SK-N-SH treated with all-trans-retinoic acid at 6 μM for 48 hours (cell line): ENCODE data around the gene IFNA6.

Experiments
- ATAC-seq: fragments of 200-7000 bp; cut with Tn5 transposase; 3 replicates; pipeline ENCODE4 v1.9.1; 2020; ENCODE audit warnings: mild to moderate bottlenecking, moderate library complexity
- ARNTL ChIP-seq: fragments of 450-650 bp; formaldehyde crosslinking; IDR thresholded peaks from 2 replicates; pipeline ENCODE4 v1.5.0; 2020; ENCODE audit warnings: low read depth, mild to moderate bottlenecking, moderate library complexity, borderline replicate concordance
- BACH2 ChIP-seq: fragments of 250-450 bp; sonication (Bioruptor Pico); IDR thresholded peaks from 2 replicates; pipeline ENCODE4 v1.9.0; 2021; ENCODE audit warnings: mild to moderate bottlenecking, borderline replicate concordance
- CREB5 ChIP-seq: fragments of 250-450 bp; sonication (Bioruptor Pico); IDR thresholded peaks from 2 replicates; pipeline ENCODE4 v1.5.1; 2020; ENCODE audit warnings: low read depth, mild to moderate bottlenecking, moderate library complexity
- CSRNP3 ChIP-seq: fragments of 250-450 bp; sonication (Bioruptor Pico); IDR thresholded peaks from 2 replicates; pipeline ENCODE4 v1.5.1; 2021; ENCODE audit warnings: mild to moderate bottlenecking, moderate library complexity
- ESRRG ChIP-seq: fragments of 250-450 bp; sonication (Bioruptor Pico); IDR thresholded peaks from 2 replicates; pipeline ENCODE4 v1.6.1; 2021; ENCODE audit warnings: mild to moderate bottlenecking
- GLIS3 ChIP-seq: fragments of 250-450 bp; sonication (Bioruptor Pico); IDR thresholded peaks from 2 replicates; pipeline ENCODE4 v1.5.0; 2020; ENCODE audit warnings: mild to moderate bottlenecking, moderate library complexity
- ISL1 ChIP-seq: fragments of 250-450 bp; sonication (Bioruptor Pico); IDR thresholded peaks from 2 replicates; pipeline ENCODE4 v2.1.2; 2022; ENCODE audit warnings: mild to moderate bottlenecking, moderate library complexity
- OSR1 ChIP-seq: fragments of 250-450 bp; sonication (Bioruptor Pico); IDR thresholded peaks from 2 replicates; pipeline ENCODE4 v1.8.0; 2022; ENCODE audit warnings: moderate library complexity, mild to moderate bottlenecking, inconsistent platforms
- POU6F1 ChIP-seq: fragments of 250-450 bp; sonication (Bioruptor Pico); IDR thresholded peaks from 2 replicates; pipeline ENCODE4 v1.8.0; 2021; ENCODE audit warnings: low read depth, mild to moderate bottlenecking, moderate library complexity, borderline replicate concordance
- PPARA ChIP-seq: fragments of 250-450 bp; sonication (Bioruptor Pico); IDR thresholded peaks from 2 replicates; pipeline ENCODE4 v1.5.0; 2020; ENCODE audit warnings: mild to moderate bottlenecking, borderline replicate concordance
- RARB ChIP-seq: fragments of 250-450 bp; sonication (Bioruptor Pico); IDR thresholded peaks from 2 replicates; pipeline ENCODE4 v1.8.0; 2021; ENCODE audit warnings: mild to moderate bottlenecking, moderate library complexity
- SNAI2 ChIP-seq: fragments of 250-450 bp; sonication (Bioruptor Pico); IDR thresholded peaks from 2 replicates; pipeline ENCODE4 v1.5.0; 2020; ENCODE audit warnings: mild to moderate bottlenecking, moderate library complexity
- TCF4 ChIP-seq: fragments of 250-450 bp; sonication (Bioruptor Pico); IDR thresholded peaks from 2 replicates; pipeline ENCODE4 v1.8.0; 2021; ENCODE audit warnings: mild to moderate bottlenecking, moderate library complexity, borderline replicate concordance
- TOX ChIP-seq: fragments of 250-450 bp; sonication (Bioruptor Pico); IDR thresholded peaks from 2 replicates; pipeline ENCODE4 v1.8.0; 2021; ENCODE audit warnings: mild to moderate bottlenecking, moderate library complexity, borderline replicate concordance
- TSHZ2 ChIP-seq: fragments of 250-450 bp; sonication (Bioruptor Pico); IDR thresholded peaks from 2 replicates; pipeline ENCODE4 v1.5.0; 2020; ENCODE audit warnings: mild to moderate bottlenecking, moderate library complexity
- ZC3H10 ChIP-seq: fragments of 250-450 bp; sonication (Bioruptor Pico); IDR thresholded peaks from 2 replicates; pipeline ENCODE4 v1.5.1; 2021; ENCODE audit warnings: mild to moderate bottlenecking, moderate library complexity
- ZFP3 ChIP-seq: fragments of 250-450 bp; sonication (Bioruptor Pico); IDR thresholded peaks from 2 replicates; pipeline ENCODE4 v1.5.0; 2020; ENCODE audit warnings: mild to moderate bottlenecking, moderate library complexity
- ZFP30 ChIP-seq: fragments of 450-650 bp; formaldehyde crosslinking; IDR thresholded peaks from 2 replicates; pipeline ENCODE4 v1.5.0; 2022; ENCODE audit warnings: mild to moderate bottlenecking, moderate library complexity
- ZNF565 ChIP-seq: fragments of 450-650 bp; formaldehyde crosslinking; conservative IDR thresholded peaks from 2 replicates; pipeline ENCODE4 v1.5.0; 2020; ENCODE audit warnings: low read depth, mild to moderate bottlenecking, moderate library complexity
- ZNF70 ChIP-seq: fragments of 450-650 bp; formaldehyde crosslinking; IDR thresholded peaks from 2 replicates; pipeline ENCODE4 v1.5.0; 2020; ENCODE audit warnings: mild to moderate bottlenecking, moderate library complexity
- ZNF8 ChIP-seq: fragments of 450-650 bp; formaldehyde crosslinking; IDR thresholded peaks from 2 replicates; pipeline ENCODE4 v1.5.0; 2020; ENCODE audit warnings: mild to moderate bottlenecking, moderate library complexity

IFNA6 gene

GRCh38 chr9:21350787-21351186, at the start of gene IFNA6:
Gene IFNA6, minus strand, starts transcription at chr9:21350887. Its CDS starts 0 bp downstream, at chr9:21350887.
- TF ChIP-seq ISL1 (CRISPR knock-in tag) (no peak), GLIS3 (no peak), ZFP3 (CRISPR knock-in tag) (no peak), TCF4 (CRISPR knock-in tag) (no peak), ARNTL (no peak), POU6F1 (CRISPR knock-in tag) (no peak), CREB5 (CRISPR knock-in tag) (no peak), ZNF8 (CRISPR knock-in tag) (no peak), BACH2 (CRISPR knock-in tag) (no peak), PPARA (CRISPR knock-in tag) (no peak)
- ATAC-seq: no peak

- no peak for TF ChIP-seq TOX (CRISPR knock-in tag)
- no peak for TF ChIP-seq ZNF565 (CRISPR knock-in tag)
- no peak for TF ChIP-seq SNAI2 (CRISPR knock-in tag)
- TF ChIP-seq POU6F1 (CRISPR knock-in tag): no peak
- TF ChIP-seq ARNTL: no peak
- no peak for TF ChIP-seq ZFP30 (CRISPR knock-in tag)
- no peak for TF ChIP-seq ESRRG (CRISPR knock-in tag)
Measured at GRCh38 chr9:21399956-21400355, 49.3 kb upstream of the IFNA6 start.

GRCh38 chr9:21398955-21399489, 48.3 kb upstream of the IFNA6 start:
- no peak for ATAC-seq
- TF ChIP-seq CSRNP3 (CRISPR knock-in tag) (no peak), ZC3H10 (CRISPR knock-in tag) (no peak), OSR1 (CRISPR knock-in tag) (no peak), ZFP30 (CRISPR knock-in tag) (no peak), TOX (CRISPR knock-in tag) (no peak), ISL1 (CRISPR knock-in tag) (no peak), ZNF8 (CRISPR knock-in tag) (no peak), ARNTL (no peak), SNAI2 (CRISPR knock-in tag) (no peak), PPARA (CRISPR knock-in tag) (no peak), ESRRG (CRISPR knock-in tag) (no peak), ZNF565 (CRISPR knock-in tag) (no peak), CREB5 (CRISPR knock-in tag) (no peak), GLIS3 (no peak), POU6F1 (CRISPR knock-in tag) (no peak), ZFP3 (CRISPR knock-in tag) (no peak), TSHZ2 (CRISPR knock-in tag) (no peak), ZNF70 (no peak), RARB (CRISPR knock-in tag) (no peak), TCF4 (CRISPR knock-in tag) (no peak)

More at GRCh38 chr9:21399956-21400355, 49.3 kb upstream of the IFNA6 start:
- ATAC-seq: no peak
